ENCODE data around the gene KCNQ1.

Gene KCNQ1

DNA sequence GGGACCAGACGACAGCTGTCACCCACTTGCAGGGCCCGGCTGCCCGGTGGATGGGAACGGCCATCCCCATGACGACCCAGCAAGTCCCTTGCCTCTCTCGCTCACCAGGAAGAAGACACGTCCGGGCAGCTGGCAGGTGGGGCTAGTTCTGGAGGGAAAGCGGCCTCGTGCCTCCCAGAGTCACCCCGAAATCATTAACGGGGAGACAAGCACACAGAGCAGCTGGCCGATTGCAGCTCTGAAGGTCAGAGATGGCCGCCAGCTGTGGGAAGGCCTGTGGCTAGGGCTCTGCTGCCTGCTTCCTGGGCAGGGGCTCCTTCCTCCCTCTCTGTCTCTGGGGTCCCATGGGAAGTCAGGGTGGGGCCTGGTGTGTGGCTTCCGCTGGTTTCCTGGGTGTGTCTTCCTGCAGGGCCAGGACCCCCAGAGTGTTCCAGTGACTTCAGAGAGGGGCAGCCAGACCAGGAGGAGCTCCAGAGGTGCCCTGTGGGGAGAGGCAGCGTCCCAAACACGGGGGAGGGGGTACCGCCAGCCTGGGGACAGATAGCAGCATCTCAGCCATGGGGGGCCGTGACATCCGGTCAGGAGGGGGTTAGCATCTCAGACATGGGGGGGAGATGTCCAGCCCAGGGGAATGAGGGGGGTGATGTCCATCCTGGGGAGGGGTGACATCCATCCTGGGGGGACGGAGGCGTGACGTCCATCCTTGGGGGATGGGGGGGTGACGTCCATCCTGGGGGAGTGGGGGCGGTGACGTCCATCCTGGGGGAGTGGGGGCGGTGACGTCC is 114.9 kb downstream of the KCNQ1 start:
- DNase-seq, result no peak

GRCh38 chr11:2561696-2562581 is 117.1 kb downstream of the KCNQ1 start:
- DNase-seq, result no peak

GRCh38 chr11:2562890-2563212 is 118.0 kb downstream of the KCNQ1 start:
- no peak for DNase-seq

- DNase-seq, result no peak
These were observed 118.6 kb downstream of the KCNQ1 start for GRCh38 chr11:2563213-2564007.

- DNase-seq, result no peak
These were observed 119.3 kb downstream of the KCNQ1 start for GRCh38 chr11:2564008-2564530.

- no peak for DNase-seq
These were observed 120.0 kb downstream of the KCNQ1 start for GRCh38 chr11:2564588-2565425.

DNA sequence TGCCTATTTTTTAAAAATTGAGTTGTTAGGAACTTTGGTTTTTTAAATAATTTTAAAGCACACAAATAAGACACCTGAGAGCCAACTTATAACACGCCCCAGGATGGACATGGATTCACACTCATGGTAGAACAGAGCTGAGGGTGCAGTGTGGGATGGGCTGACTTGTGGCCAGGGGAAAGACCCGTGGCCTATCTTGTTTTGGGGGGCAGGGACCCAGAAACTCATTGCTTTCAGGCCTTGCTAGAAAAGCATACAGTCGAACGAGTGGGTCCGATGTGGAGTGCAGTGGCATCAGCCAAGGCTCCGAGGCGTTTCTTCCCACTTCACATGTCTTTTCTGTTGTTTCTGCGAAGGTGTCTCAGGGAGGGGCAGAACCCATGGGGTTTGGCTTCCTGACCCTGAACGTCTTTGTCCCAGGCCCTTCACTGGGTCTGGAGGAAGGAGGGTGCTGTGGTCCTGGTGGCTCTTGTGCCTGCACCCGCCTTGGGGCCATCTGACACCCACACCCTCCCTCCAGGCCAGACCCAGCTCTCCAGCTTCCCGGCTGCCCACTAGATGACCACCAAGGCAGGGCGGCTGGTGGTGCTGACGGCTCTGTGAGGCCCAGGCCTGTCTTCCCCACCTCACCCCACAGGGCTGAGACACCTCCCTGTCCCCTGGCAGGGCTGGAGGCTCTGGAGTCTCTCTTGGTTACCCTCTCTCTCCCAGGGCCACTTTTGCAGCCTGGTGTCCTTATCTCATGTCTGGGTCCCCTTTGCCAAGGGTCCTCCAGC is 120.8 kb downstream of the KCNQ1 start:
- DNase-seq, result no peak

DNA sequence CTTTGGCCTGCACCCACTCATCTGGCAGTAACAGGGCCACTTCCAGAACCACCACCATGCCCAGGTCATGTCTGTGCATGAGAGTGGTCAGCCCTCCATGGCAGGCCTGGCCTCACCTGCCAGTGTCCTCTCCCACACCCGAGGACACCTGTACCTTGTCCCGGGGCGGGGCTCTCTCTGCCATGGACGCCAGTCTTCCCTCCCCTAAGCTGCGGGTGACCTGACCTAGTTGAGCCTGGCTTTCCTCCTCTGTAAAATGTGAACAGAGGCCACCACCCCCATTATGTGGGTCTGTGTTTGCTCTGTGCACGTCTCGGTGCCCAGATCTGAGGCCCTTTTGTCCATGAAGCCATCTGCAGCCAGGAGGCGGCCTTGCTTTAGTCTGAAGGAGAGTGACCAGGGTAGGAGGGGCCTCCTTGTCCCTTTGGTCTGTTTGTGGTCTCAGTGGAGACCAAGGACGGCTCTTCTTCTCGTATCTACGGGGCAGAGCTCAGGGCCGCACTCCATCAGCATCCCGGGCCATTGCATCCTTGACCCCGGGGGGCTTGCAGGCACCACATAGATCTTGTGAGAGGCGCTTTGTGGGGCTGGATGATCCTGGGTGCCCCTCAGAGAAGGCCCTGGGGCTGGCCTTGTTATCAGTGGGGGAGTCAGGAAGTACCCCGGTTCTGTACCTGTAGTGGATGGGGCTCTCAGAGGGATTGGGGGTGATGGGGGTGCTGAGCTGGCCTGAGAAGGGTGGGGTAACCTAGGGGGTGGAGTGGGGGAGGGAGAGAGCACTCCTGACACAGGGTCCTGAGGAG is 121.6 kb downstream of the KCNQ1 start:
- DNase-seq, result no peak

DNA sequence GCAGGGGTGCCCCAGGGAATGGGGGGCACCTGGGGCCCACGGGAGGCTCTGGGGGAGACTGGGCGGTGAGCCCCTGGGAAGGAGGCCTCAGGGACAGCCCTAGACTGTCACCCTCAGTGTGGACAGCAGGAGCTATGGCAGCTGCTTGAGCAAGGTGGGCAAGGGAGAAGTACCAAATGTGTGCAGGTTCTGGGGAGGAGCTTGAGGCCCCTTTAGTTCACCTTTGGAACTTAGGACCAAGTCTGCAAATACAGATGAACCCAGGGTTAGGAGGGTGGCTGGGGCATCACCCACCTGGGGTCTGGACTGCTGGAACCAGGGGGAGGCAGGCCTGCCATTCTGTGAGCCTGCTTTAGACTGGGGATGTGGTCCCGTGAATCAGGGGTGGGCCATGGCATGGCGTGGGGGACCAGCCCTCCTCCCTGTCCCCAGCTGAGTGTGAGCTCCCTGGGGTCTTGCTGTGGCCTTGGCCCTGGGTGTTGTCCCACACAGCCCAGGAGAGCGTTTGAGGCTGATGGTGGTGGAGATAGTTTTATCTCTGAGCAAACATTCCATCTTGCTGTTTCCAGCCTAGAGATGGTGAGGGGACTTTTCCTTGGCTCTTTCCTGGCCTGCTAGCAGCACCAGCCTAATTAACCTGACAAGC is 122.3 kb downstream of the KCNQ1 start:
- no peak for DNase-seq

DNA sequence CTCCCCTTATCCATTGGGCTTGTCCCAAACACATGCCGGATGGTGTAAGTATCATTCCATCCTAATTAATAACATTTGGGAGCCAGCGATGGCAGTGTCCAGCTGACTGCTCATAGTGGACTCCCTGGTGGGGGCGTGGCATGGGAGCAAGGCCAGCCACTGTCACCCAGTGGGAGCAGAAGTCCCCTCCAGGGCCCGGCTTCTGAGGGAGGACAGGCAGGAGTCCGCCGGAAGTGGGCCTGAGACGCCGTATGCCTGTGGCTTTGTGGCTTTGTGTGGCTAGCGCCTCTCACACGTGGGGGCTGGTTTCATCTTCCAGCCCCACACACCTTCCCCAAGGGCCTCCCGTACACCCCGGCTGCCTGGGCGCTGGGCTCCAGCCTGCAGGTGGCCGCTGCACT is 124.5 kb downstream of the KCNQ1 start:
- DNase-seq, result no peak

- DNase-seq, result no peak
These were observed 125.0 kb downstream of the KCNQ1 start for GRCh38 chr11:2569731-2570210.

DNA sequence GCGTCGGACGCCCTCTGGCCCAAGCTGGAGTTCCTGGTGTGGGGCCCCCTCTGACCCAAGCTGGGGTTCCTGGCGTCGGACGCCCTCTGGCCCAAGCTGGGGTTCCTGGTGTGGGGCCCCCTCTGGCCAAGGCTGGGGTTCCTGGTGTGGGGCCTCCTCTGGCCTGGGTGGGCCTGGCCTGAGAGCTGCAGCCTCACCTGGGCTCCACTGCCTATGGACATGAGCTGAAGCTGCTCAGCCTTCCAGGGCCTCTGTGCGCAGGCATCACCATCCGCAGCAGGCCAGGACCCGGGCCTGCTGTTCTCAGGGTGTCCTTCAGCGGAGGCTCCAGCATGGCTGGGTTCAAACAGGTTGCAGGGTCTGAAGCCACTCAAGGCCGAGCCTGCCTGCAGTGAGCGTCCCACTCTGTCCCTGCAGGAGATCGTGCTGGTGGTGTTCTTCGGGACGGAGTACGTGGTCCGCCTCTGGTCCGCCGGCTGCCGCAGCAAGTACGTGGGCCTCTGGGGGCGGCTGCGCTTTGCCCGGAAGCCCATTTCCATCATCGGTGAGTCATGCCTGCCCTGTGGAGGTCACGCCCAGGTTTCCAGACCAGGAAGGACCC is 125.5 kb downstream of the KCNQ1 start:
- no peak for DNase-seq

GRCh38 chr11:2570841-2571597 is 126.2 kb downstream of the KCNQ1 start:
- no peak for DNase-seq

GRCh38 chr11:2571598-2572281 is 126.9 kb downstream of the KCNQ1 start:
- no peak for DNase-seq

GRCh38 chr11:2572491-2573239 is 127.9 kb downstream of the KCNQ1 start:
- DNase-seq, result no peak

GRCh38 chr11:2573240-2574042 is 128.6 kb downstream of the KCNQ1 start:
- DNase-seq, result no peak

All from KG1 (cell line).